ENCODE data around the gene MYO10.
"Not testable (repeated sequence)": the region's sequence is repeated elsewhere in the genome, so short reads cannot be mapped to it uniquely, and the experiment has no call there.

MYO10 gene

DNA sequence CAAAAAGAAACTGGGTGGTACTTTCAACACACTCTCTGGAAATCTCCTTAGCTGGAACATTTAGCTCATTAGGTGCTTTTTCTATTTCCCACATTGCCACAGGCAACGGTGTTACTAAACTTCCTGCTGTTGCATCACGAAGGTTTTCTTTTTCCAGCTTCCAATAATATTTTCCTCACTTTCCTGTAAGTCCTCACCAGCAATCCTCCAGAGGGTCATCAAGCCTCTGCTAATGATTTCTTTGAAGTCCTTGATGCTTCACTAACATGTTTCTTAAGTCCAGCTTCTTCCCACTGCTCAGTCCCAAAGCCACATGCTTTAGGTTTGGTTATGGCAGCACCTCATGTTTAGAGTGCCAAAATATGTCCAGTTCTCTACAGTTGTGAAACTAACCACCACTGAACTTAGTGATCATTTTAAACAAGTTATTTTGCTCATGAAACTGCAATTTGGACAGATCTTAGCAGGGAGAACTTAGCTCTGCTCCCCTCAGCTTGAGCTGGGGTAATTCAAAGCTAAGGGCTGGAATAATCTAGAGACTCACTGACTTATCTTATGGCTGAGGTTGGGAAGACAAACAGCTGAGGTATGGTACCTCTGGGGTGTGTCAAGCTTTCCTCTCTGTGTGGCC lies 279.4 kb downstream of the MYO10 start:
- no peak for DNase-seq

DNA sequence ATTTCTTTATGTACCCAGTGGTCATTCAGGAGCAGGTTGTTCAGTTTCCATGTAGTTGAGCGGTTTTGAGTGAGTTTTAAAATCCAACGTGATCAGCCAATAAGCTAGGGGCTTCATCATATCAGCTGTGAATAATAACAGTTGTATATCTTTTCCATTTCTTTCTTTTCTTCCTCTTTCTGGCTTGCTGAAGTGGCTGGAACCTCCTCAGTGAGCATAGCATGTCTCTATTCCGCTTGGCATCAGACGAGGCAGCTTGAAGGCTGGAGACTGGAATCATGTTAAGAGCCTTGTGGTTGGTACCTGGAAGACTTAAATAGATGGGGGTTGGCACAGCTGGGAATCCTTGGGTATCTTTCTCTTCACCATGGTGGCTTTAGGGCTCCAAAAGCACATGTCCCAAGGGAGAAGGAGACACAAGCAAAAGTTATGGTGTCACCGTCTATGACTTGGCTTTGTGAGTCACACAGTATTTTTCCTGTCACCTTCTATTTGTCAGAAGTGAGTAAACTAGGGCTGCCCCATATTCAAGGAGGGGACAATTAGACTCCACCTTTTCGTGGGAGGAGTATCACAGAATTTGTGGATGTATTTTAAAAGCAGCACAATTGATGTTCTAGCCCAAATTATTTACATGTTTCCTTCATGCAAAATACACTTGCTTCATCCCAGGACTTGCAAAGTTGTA lies 281.3 kb downstream of the MYO10 start:
- no peak for DNase-seq

DNA sequence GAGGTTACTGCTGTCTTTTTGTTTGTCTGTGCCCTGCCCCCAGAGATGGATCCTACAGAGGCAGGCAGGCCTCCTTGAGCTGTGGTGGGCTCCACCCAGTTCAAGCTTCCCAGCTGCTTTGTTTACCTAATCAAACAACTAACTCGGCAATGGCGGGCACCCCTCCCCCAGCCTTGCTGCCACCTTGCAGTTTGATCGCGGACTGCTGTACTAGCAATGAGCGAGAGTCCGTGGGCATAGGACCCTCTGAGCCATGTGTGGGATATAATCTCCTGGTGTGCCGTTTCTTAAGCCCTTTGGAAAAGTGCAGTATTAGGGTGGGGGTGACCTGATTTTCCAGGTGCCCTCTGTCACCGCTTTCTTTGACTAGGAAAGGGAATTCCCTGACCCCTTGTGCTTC lies 287.3 kb downstream of the MYO10 start:
- DNase-seq = not testable (repeated sequence)

DNA sequence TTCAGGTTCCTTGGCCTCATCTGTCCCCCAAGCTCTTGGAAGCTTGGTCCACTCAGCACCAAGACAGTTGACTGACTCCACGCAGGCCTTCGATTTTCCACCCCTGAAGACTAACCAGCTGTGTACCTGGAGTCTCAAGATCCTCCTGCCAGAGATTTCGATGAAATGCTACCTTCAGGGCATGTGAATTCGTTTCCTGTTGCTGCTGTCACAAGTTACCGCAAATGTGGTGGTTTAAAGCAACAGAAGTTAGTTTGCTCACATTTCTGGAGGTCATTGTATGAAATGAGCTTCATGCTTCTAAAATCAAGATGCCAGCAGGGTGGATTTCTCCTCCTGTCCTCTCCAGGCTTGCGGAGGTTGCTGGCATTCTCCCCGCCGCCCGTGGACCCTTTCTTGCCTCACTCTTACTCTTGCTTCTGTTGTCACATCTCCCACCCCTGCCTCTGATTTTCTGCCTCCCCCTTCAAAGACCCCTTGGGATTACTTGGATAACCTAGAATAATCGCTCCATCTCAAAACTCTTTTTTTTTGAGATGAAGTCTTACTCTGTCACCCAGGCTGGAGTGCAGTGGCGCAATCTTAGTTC lies 291.7 kb downstream of the MYO10 start:
- no peak for DNase-seq

DNA sequence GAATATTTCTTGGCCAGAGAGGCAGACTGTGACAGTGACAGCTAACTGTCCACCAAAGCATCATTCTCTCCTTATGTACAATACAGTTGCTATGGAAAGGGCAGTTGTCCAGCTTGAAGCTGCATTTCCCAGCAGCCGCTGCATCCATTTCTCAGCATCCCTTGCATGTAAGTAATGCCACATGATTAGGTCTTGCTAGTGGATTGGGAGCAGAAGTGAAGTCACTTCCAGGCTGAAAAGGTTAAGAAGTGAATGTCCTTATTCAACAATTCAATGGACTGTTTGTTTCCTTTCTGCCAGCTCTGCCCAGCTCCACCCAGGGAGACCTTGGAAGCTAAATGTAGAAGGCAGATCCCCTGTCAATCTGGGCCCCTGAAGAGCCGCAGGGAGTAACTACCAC lies 293.2 kb downstream of the MYO10 start:
- DNase-seq = no peak

DNA sequence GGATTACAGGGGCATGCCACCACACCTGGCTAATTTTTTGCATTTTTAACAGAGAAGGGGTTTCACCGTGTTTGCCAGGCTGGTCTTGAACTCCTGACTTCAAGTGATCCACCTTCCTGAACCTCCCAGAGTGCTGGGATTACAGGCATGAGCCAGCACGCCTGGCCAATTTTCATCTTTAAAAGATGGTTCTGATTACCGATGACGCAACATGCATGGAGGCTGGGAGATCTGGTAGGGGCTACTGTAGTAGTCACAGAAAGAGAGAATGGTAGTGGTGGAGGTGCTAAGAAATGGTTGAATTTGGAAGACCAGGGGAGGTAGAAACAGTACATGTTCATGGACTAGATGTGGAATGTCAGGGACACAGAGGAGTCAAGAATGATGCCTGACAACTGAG lies 296.9 kb downstream of the MYO10 start:
- DNase-seq = no peak

DNA sequence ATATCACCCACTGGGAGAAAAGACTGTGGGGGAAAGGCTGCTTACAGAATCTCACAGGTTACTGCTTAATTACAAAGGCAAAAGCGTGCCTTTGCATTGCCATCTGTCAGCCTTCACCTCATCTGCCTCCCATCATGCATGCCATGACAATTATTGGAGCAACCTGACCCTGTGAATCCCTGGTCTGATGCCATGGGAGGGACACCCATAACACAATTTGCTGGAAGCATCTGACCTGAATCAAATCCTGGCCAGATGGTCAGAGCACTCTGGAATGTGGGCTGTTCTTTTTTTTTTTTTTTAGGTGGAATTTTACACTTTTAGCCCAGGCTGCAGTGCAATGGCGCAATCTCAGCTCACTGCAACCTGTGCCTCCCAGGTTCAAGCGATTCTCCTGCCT lies 307.7 kb downstream of the MYO10 start:
- no peak for DNase-seq

DNA sequence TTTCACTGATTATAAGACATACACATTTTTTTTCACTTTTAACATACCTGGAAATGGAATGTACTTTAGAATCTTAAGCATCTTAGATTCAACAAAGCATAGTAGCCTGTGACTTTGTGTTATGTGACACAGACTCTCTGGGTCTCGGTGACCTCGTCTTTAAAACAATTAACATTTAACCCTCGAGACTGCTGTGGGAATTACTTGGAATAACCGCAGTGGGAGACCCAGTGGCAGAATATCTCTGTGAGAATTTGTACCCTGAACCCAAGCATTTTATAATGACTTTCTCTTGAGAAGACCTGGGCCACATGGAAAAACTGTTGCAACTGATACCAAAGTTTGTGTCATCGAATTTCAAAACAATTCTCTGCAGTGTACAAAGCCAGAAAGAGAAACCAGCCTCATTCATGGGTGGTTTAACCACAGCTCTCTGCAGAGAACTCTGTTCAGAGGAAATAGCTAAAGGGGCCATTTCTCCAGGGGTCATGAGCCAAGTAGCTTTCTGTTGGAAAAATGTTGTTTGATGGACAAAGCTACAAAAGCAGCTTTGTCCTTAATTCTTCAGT lies 309.3 kb downstream of the MYO10 start:
- no peak for DNase-seq

DNA sequence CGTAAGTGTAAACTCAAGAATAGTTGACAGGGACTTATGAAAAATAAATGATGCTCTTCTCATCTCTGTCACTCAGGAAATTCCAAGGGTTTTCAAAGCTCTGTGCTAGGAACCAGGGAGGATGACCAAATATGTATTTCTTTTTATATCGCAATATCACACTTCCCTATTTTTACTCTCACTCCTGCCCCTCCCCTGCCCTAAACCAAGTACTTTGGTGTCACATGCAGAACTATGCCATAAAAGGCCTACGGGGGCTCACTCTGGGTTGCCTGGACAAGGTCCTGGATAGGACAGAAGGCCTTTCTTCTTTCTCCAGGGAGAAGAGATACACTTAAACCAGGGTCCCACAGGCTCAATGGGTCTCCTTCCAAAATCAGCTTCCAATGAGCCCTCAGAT lies 311.0 kb downstream of the MYO10 start:
- no peak for DNase-seq

DNA sequence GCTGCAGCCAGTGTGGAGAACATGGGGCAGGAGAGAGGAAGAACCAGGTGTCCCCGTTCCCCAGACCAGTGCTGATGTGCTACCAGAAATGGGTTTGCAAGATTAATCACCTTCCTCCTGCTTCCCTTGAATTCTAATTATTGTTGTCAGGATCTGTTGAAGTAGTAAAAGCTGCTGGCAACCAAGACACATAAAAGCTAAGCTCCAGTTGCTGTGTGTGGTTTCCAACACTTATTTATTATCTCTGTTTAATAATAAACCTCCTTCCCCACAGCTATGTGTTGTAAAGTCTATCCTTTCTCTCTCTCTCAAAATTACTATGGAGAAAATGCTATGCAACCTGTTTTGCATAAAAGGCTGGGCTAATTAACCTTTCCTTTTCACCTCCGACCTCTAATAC lies 317.0 kb downstream of the MYO10 start:
- DNase-seq = no peak

DNA sequence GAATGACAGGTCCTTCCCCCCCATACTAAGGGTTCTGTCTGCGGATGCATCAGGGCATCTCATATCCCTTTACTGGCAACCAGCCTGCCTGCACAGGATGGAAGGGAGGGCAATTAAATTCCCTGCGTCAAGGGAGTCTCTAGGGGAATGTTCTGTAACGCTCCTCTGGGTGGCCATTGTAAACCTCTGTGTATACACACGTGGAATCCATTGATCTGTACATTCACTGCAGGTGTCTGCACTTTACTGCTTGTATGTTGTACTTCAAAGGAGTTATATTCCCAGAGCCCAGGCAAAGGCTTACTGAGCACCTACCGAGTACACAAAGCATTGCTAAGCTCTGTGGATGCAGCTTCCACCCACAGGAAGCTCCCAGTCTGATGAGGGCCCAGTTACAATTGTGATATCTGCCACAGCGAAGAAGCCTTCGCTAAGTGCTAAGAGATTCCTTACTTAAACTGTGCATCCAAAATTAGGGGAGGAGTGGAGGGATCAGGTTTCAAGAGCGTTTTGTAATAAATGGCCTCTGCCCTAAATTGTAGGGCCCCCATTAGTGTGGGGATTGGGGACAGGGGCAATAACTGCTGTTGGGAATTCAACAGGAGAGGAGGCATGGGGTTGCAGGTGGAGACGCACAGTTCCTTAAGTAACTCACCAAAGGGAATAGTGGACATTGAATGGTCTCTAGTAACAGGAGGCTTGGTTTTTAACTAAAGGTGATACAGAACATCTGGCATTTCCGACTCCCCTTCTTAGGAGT lies 317.8 kb downstream of the MYO10 start:
- peak; percentile 87 for DNase-seq

DNA sequence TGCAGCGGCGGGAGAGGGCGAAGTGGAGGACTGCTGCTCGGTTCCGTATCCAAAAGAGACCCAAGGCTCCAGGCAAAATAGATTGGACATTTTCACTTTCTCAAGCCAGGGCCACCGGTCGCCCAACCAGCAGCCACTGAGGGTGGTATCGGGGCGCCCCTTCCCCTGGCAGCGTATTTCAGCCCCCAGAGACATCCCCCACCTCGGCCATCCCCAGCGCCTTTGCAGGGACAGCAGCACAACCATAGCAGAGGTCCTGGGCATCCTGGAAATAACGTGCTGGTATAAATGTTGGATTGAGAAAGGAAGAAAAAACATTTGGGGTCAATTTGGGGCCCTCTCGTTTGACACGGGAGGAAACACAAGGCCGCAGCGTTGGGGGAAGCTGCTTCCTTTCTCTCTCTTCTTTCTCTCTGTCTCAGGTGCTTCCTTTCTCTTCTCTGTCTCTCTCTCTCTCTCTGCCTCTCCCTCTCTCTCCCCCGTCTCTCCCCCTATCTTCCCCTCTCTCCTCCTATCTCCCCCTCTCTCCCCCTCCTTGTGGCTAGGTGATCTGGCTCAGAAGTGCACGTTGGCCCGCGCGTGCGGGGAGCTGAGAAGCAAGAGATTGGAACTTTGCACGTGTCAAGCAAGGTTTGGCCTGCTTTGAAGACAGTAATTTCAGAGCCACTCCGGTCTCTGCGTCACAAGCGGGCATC lies 318.7 kb downstream of the MYO10 start:
- DNase-seq = no peak

DNA sequence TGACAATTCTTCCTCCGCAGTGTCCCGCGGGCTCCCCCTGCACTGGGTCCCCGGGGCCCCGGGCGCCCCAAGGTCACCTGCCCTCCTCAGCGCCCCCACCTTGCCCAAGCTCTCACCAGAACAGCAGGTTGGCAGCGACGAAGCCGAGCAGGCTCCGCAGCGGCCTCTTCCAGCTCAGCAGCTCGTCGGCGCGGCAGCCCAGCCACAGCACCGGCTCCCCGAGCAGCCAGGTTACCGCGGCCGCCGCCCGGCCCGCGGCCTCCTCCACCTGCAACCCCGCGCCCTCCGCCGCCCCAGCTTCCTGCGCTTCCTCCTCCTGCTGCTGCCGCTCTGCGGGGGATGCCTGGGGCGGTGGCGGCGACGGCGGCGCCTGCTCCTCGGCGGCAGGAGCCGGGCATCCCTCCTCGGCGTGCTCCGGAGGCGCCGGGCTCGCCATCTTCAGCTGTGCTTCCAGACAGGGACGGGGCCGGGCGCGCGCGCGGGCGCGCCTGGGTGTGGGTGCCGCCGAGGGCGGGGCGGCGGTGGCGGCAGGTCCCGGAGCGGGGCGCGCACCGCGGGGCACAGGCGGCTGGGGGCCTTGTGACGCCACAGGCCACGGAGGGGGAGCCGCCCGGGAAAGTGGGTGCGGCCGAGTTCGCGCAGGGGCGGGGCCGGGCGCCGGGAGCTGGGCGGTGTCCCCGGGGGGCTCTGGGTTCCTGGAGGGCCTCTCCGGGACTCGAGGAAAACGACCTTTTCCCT lies 319.4 kb downstream of the MYO10 start, which contains the start of gene RETREG1:
Gene RETREG1 (minus strand): TSS at position 462 of the 738 bp plus-strand sequence. CDS start 26 bp downstream, at position 436.
- DNase-seq = no peak

DNA sequence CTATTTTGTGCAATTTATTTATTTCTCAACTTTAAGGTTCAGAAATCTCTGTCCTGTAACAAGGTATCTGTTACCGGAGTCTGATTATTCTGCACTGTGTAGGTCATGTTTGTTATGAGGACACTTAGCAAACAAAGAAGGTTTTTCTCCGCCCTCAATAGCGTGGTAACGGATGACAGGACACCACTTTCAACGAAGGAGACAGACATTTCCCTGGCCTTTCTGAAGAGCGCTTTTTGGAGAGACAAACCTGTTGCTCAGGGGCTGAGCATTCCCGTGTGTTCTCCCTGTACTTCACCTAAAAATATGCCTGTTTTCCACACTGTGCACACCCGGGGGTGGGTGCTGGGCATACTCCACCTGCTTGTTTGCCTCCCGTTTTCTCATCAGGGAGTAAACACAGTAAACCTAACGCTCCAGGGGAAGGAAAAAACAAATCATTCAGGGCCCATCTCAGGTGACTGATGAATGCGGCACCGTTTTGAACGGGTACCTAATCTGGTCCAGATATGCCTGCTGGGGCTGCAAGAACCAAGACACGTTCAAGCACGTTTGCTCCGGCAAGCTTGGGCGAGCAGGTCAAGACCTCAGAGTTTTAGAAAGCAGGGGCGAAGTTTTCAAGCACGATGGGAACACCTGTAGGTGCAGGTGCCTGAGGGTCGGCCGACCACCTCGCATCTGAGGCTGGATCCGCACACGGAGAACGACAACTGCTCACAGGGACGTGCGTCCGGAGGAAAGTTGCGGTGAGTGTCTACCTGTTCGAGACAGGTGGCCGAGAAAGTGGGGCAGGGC lies 320.1 kb downstream of the MYO10 start:
- DNase-seq = no peak

DNA sequence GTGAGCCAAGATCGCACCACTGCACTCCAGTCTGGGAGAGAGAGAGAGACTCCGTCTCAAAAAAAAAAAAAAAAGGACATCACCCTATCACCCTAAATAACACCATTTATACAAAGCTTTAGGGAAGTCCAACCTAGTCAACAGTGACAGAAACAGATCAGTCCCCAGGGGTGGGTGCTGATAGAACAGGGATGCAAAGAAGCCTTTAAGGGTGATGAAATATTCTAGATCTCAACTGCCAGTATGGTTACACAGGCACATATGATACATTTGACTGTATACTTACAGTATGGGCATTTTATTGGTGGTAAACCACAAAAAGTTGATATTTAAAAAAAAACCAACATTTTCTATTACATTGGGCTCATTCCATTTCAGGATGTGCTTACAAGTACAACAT lies 324.1 kb downstream of the MYO10 start:
- DNase-seq = no peak

Measured in NCI-H1436 treated with DMSO at 0.1 percent for 48 hours (cell line).